RWPE1 (cell line): ENCODE measurements around the gene AGAP1.
A peak's percentile ranks its signal among the peaks of the same experiment; 100 is the strongest.

ENCODE experiments used
- CTCF ChIA-PET: fragments of 350-600 bp; sonication (Branson Sonifier 250); formaldehyde crosslinking; extraction: SDS; loops from one replicate; lab custom pipeline; 2021; lab: Yijun Ruan, JAX
- POLR2A ChIA-PET: fragments of 400-600 bp; formaldehyde crosslinking; extraction: SDS; loops from one replicate; lab custom pipeline; 2020; ENCODE audit warnings: antibody characterized with exemption; ENCODE audit not compliant: low non-redundant PET; lab: Yijun Ruan, JAX
- DNase-seq: peaks from one replicate; pipeline ENCODE4 v3.0.0; 2012; ENCODE audit warnings: low spot score
- H3K27ac ChIP-seq: fragments of 450-650 bp; 2 replicates; pipeline ENCODE4 v1.5.1; 2017
- TF ChIP-seq, protein P1 (sequence below): fragments of 450-650 bp; conservative IDR thresholded peaks from 2 replicates; pipeline ENCODE4 v1.5.1; 2017; ENCODE audit warnings: low read depth, mild to moderate bottlenecking

Gene AGAP1

DNA sequence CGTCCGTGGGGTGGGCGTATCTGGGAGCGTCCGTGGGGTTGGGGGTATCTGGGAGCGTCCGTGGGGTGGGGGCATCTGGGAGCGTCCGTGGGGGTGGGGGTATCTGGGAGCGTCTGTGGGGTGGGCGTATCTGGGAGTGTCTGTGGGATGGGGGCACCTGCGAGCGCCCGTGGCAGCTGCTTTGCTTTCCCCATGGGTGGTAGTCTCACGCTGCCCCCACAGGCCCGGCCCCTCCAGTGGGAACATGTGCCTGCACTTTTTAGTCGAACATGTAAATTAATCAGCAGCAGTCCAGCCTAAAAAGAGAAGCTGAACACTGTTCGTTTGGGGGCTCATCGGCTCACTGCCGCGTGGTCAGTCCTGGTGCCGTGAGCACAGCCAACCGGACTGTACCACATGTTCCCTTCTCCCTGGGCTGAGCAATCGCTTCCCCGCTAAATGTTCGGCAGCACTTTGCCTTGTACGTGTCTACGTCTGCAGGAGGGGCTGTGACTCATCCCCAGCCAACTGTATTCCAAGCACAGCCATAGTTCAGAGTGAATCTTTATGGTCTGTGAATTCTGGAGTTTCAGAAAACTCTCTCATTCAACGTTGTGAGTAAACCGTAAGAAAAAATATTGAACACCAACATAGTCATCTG lies 271.5 kb downstream of the AGAP1 start:
- peak overlapping the region; percentile 51 for H3K27ac ChIP-seq
- ChIA-PET CTCF (interaction anchor here (0.7 to 1.7 kb wide), 3 partner anchors 11 to 16 kb away, joined by 3 to 9 read pairs (median 3); no protein-coding TSS in a partner anchor), POLR2A (no interaction called here)
- peak; percentile 65 for DNase-seq
- TF ChIP-seq, protein P1, sequence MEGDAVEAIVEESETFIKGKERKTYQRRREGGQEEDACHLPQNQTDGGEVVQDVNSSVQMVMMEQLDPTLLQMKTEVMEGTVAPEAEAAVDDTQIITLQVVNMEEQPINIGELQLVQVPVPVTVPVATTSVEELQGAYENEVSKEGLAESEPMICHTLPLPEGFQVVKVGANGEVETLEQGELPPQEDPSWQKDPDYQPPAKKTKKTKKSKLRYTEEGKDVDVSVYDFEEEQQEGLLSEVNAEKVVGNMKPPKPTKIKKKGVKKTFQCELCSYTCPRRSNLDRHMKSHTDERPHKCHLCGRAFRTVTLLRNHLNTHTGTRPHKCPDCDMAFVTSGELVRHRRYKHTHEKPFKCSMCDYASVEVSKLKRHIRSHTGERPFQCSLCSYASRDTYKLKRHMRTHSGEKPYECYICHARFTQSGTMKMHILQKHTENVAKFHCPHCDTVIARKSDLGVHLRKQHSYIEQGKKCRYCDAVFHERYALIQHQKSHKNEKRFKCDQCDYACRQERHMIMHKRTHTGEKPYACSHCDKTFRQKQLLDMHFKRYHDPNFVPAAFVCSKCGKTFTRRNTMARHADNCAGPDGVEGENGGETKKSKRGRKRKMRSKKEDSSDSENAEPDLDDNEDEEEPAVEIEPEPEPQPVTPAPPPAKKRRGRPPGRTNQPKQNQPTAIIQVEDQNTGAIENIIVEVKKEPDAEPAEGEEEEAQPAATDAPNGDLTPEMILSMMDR: no peak

DNA sequence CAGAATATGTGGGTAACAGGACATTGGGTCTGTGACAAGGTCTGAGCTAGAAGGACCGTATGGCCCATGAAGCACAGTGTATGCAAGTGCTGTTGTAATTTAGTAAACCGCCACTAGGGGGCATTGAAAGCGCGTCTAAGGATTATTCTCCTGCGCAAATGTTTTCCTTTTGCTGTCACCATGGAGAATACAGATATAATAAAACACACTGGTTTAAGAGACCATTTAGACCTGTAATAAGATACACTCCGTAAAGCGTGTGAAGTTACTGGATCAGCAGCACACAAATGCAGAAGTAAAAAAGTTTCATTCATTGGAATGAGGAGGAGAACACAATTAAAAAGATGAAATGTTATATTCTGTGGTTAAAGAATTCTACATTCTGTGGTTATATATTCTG lies 272.4 kb downstream of the AGAP1 start:
- ChIA-PET CTCF (interaction anchor here (0.6 to 1.7 kb wide), 12 partner anchors 8 to 1377 kb away, joined by 3 to 9 read pairs (median 3); no protein-coding TSS in a partner anchor), POLR2A (no interaction called here)
- no peak overlapping the region for H3K27ac ChIP-seq
- DNase-seq: peak; percentile 55
- TF ChIP-seq, protein P1: peak; percentile 88

DNA sequence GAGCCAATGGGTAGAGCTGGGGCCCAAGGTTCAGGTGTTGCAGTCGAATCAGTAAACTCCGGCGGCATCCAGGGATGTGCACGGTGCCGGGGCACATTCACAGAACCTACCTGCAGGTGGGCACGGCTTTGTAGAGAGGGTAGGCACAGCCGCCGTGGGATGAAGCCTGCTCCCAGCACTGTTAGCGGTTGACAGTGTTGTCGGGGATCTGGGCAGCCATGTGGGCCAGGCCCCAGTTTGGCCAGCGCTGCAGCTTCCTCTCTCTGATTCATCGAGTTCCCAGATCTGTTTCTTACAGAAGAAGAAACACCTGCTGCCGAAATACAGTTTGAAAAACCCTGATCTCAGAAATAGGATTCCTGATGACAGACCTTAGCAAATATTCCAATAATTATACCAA lies 274.8 kb downstream of the AGAP1 start:
- TF ChIP-seq, protein P1: no peak
- DNase-seq: no peak
- ChIA-PET CTCF (no interaction called here), POLR2A (no interaction called here)
- H3K27ac ChIP-seq: peak overlapping the region; percentile 66

DNA sequence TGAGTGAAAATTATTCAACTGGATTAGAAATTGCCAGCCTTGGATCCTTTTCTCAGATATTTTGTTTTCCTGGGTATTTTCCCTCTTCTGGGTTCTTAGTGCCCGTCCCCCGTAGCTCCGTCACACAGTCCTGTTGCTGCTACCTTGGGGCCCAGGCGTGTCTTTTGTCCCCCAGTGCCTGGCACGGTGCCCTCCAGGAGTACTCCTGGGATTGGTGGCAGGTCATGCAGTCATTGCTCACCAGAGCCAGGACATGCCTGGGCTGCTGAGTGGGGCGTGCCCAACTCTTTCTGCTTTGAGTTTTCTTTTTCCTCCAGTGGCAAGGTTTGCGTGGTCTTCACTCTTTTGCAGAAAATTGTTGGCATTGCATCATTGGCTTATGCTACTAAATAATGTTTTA lies 275.2 kb downstream of the AGAP1 start:
- no peak for DNase-seq
- ChIA-PET POLR2A (no interaction called here), CTCF (no interaction called here)
- H3K27ac ChIP-seq: peak overlapping the region; percentile 66
- TF ChIP-seq, protein P1: no peak

DNA sequence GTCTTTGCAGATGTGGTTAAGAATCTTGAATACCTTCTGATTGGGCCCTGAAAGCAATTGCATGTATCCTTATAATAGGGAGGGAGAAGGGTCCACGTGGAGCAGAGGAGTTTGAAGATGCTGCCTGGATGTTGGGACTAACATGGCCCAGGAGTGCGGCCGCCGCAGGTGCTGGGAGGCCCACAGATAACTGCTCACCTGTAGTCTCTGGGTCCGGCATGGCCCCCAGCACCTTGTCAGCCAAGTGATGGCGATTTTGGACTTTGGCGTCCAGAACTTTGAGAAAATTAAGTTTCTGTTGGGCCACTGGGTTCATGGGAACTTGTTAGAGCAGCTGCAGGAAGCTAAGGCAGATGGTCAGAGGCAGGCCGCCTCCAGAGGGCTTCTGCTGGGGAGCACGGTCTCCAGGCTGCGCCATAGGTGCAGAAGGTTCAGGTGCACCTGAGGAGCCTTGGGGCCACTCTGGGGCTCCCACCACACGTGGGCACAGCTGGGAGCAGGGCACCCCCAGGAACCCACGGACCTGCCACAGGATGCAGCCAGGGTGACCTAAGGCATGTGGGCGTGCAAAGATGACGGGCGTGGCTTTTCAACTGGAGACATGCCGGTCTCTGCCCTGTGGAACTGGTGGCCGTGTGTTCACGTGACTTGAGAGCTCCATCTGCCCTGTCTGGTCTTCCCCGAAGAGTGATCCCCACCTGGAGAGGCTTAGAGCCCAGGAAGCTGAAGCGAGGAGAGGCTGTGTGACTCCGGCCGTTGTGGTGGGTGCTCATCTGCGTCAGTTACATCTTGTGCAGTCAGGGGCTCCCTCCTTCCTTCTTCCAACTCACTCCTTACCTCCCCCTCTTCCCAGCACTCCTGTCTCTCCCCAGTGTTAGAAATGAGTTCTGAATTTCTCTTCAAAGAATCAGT lies 277.3 kb downstream of the AGAP1 start:
- ChIA-PET CTCF (interaction anchor here (0.6 kb wide), 1 partner anchor 813 kb away, joined by 3 read pairs; no protein-coding TSS in a partner anchor), POLR2A (no interaction called here)
- no peak overlapping the region for H3K27ac ChIP-seq
- TF ChIP-seq, protein P1: no peak
- no peak for DNase-seq

DNA sequence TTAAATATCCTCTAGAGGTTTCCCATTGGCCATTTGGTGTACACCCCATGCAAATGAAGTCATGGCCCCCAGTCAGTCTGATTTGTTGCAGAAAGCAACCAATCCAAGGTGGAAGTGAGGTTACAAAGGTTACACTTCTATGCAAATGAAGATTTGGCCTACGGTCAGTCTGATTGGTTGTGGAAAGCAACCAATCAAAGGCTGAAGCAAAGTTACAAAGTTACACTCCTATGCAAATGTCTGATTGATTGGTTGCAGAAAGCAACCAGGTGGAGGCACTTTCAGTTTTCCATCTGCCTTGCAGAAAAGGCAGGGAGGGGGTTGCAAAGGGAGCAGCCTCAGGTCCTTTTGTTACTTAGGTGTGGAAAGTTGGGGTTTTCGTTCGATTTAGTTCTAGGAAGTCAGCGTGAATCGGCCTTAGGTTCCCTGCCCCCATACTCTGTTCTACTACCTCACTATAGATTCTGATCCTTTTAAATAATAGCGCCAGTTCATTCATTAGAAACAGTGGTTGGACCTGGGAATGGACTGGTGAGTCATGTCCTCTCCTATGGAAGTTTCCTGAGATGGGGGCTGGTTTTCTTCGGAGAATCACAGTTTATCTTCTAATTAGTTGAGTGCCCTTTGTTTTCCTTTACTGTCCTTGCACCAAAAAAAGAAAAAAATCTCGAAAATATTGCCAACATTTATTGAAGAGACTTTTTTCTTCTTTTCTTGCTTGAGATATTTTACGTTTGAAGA lies 279.5 kb downstream of the AGAP1 start:
- ChIA-PET POLR2A (no interaction called here), CTCF (no interaction called here)
- no peak overlapping the region for H3K27ac ChIP-seq
- DNase-seq: no peak
- TF ChIP-seq, protein P1: no peak
